ENCODE data around the gene INCA1. TPM values are rescaled to one million over a fixed set of nuclear protein-coding genes. Genes with fewer than 3 reads are reported as not detected.
A peak's percentile ranks its signal among the peaks of the same experiment; 100 is the strongest.

Gene INCA1
- total and polyA plus RNA-seq, 2 of the 13 experiments (the other 11 are each of a cell fraction or from before 2014, with no cell fraction given), result 0.93 to 2.6 TPM

DNA sequence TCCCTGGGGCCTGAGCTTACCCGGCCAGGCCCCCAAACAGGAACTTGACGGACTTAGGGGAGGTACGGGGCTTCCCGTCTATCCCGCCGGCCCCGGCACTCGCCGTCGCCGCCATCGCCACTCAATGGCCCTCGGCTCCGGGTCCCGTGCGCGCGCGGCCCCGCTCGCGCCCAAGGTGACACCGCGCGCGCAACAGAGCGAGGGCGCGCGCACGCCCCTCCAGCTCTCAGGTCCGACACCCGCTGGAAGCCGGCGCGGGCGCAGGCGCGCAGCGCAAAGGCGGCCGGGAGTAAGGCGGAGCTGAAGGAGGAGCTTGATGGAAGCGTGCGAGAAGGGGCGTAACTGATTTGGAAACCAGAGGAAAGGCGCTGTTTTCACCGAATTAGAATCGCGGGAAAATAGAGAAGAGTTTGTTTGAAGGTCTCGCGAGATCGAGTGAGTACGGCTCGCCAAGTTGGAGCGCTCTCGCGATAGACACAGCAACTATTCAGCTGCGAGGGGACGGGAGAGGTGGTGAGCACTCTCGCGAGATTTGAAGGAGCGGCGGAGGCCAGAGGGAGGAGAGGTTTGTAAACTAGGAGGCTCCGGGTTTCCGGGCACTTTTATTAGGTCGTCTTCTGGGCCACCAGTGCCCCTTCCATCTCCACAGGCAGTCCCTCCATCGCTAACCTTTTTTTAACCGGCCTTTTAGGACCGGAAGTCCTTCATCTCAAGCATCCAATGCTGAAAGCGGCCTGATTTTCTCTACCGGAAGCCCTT lies 57.3 kb downstream of the INCA1 start, which contains the start of the genes RNF167 and SLC25A11 (continued):
- TF ChIP-seq ZSCAN22 (CRISPR knock-in tag; IDR thresholded peaks at IDR 0.05) (no peak), ZNF816 (CRISPR knock-in tag; IDR thresholded peaks at IDR 0.05; ENCODE audit: borderline replicate concordance) (no peak), WIZ (CRISPR knock-in tag; IDR thresholded peaks at IDR 0.05) (no peak), MEIS1 (CRISPR knock-in tag; IDR thresholded peaks at IDR 0.05; ENCODE audit: borderline replicate concordance) (no peak), ZNF282 (IDR thresholded peaks at IDR 0.05; ENCODE audit: partially characterized antibody) (peak; percentile 85), SRF (IDR thresholded peaks at IDR 0.05; ENCODE audit: low read depth, low read length) (no peak), EHMT2 (IDR thresholded peaks at IDR 0.05; ENCODE audit: borderline replicate concordance, low read depth, low read length) (no peak), HNF4G (IDR thresholded peaks at IDR 0.05; ENCODE audit: borderline replicate concordance, low read depth, low read length) (no peak), HNF4G (CRISPR knock-in tag; IDR thresholded peaks at IDR 0.05; ENCODE audit: borderline replicate concordance, low read depth) (peak; percentile 35; the same call in 1 of the 2 replicates), ZNF766 (CRISPR knock-in tag; IDR thresholded peaks at IDR 0.05; ENCODE audit: borderline replicate concordance) (0 out of 2 replicates have a peak, but pooled peaks have one; percentile 60), ZNF33A (CRISPR knock-in tag; IDR thresholded peaks at IDR 0.05; ENCODE audit: borderline replicate concordance) (no peak), ZNF569 (CRISPR knock-in tag; IDR thresholded peaks at IDR 0.05; ENCODE audit: borderline replicate concordance) (no peak), POLR2AphosphoS5 (IDR thresholded peaks at IDR 0.05; ENCODE audit: low read depth, low read length) (peak; percentile 78), GABPB1 (CRISPR knock-in tag; IDR thresholded peaks at IDR 0.05) (peak; percentile 88), SNRNP70 (IDR thresholded peaks at IDR 0.05; ENCODE audit: low read depth, low read length) (no peak), ZNF598 (CRISPR knock-in tag; IDR thresholded peaks at IDR 0.05; ENCODE audit: borderline replicate concordance) (0 out of 2 replicates have a peak, but pooled peaks have one; percentile 26), RAD51 (IDR thresholded peaks at IDR 0.05; ENCODE audit: borderline replicate concordance) (no peak), ZNF253 (CRISPR knock-in tag; IDR thresholded peaks at IDR 0.05; ENCODE audit: borderline replicate concordance) (no peak), FOSL2 (CRISPR knock-in tag; IDR thresholded peaks at IDR 0.05) (no peak)
- TF ChIP-seq, protein P1, sequence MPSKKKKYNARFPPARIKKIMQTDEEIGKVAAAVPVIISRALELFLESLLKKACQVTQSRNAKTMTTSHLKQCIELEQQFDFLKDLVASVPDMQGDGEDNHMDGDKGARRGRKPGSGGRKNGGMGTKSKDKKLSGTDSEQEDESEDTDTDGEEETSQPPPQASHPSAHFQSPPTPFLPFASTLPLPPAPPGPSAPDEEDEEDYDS (CRISPR knock-in tag; IDR thresholded peaks at IDR 0.05), result peak; percentile 15
- TF ChIP-seq, protein P2, sequence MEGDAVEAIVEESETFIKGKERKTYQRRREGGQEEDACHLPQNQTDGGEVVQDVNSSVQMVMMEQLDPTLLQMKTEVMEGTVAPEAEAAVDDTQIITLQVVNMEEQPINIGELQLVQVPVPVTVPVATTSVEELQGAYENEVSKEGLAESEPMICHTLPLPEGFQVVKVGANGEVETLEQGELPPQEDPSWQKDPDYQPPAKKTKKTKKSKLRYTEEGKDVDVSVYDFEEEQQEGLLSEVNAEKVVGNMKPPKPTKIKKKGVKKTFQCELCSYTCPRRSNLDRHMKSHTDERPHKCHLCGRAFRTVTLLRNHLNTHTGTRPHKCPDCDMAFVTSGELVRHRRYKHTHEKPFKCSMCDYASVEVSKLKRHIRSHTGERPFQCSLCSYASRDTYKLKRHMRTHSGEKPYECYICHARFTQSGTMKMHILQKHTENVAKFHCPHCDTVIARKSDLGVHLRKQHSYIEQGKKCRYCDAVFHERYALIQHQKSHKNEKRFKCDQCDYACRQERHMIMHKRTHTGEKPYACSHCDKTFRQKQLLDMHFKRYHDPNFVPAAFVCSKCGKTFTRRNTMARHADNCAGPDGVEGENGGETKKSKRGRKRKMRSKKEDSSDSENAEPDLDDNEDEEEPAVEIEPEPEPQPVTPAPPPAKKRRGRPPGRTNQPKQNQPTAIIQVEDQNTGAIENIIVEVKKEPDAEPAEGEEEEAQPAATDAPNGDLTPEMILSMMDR (CRISPR knock-in tag; IDR thresholded peaks at IDR 0.05), result no peak
- TF ChIP-seq, protein P3, sequence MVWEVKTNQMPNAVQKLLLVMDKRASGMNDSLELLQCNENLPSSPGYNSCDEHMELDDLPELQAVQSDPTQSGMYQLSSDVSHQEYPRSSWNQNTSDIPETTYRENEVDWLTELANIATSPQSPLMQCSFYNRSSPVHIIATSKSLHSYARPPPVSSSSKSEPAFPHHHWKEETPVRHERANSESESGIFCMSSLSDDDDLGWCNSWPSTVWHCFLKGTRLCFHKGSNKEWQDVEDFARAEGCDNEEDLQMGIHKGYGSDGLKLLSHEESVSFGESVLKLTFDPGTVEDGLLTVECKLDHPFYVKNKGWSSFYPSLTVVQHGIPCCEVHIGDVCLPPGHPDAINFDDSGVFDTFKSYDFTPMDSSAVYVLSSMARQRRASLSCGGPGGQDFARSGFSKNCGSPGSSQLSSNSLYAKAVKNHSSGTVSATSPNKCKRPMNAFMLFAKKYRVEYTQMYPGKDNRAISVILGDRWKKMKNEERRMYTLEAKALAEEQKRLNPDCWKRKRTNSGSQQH (CRISPR knock-in tag; IDR thresholded peaks at IDR 0.05; ENCODE audit: low read depth), result no peak
- TF ChIP-seq, protein P4, sequence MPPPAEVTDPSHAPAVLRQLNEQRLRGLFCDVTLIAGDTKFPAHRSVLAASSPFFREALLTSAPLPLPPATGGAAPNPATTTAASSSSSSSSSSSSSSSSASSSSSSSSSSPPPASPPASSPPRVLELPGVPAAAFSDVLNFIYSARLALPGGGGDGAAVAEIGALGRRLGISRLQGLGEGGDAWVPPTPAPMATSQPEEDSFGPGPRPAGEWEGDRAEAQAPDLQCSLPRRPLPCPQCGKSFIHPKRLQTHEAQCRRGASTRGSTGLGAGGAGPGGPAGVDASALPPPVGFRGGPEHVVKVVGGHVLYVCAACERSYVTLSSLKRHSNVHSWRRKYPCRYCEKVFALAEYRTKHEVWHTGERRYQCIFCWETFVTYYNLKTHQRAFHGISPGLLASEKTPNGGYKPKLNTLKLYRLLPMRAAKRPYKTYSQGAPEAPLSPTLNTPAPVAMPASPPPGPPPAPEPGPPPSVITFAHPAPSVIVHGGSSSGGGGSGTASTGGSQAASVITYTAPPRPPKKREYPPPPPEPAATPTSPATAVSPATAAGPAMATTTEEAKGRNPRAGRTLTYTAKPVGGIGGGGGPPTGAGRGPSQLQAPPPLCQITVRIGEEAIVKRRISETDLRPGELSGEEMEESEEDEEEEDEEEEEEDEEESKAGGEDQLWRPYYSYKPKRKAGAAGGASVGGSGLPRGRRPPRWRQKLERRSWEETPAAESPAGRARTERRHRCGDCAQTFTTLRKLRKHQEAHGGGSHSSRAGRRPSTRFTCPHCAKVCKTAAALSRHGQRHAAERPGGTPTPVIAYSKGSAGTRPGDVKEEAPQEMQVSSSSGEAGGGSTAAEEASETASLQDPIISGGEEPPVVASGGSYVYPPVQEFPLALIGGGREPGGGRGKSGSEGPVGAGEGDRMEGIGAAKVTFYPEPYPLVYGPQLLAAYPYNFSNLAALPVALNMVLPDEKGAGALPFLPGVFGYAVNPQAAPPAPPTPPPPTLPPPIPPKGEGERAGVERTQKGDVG (CRISPR knock-in tag; IDR thresholded peaks at IDR 0.05; ENCODE audit: borderline replicate concordance), result no peak

Data from HepG2 (cell line).